SK-N-MC (cell line): ENCODE data around the gene HELZ.
"Not testable (repeated sequence)": the region's sequence is repeated elsewhere in the genome, so short reads cannot be mapped to it uniquely, and the experiment has no call there.

Experiments used
- DNase-seq: peaks from one replicate; pipeline ENCODE4 v3.0.0-alpha.2; 2011; ENCODE audit warnings: low read depth, low spot score
- H3K27ac ChIP-seq: fragments of 200-600 bp; sonication (generic); 2 replicates; pipeline ENCODE4 v1.5.1; 2016; ENCODE audit warnings: mixed run types
- H3K36me3 ChIP-seq: fragments of 200-600 bp; sonication (generic); 2 replicates; pipeline ENCODE4 v1.6.1; 2017; ENCODE audit warnings: antibody characterized with exemption, low read length, mixed read lengths; ENCODE audit not compliant: insufficient read depth
- H3K4me3 ChIP-seq: fragments of 200-600 bp; sonication (generic); 2 replicates; pipeline ENCODE4 v1.5.1; 2016
- H3K9ac ChIP-seq: fragments of 200-600 bp; sonication (generic); 2 replicates; pipeline ENCODE4 v1.8.0; 2017; ENCODE audit warnings: mixed run types, mixed read lengths; ENCODE audit not compliant: insufficient read length
- H3K9me3 ChIP-seq: fragments of 200-600 bp; sonication (generic); 2 replicates; pipeline ENCODE4 v1.6.1; 2017; ENCODE audit warnings: low read depth, mild to moderate bottlenecking, antibody characterized with exemption, low read length, moderate library complexity, mixed read lengths
- EZH2 ChIP-seq: fragments of 200-600 bp; sonication (generic); IDR thresholded peaks from one replicate; pipeline ENCODE4 v1.6.1; 2017; ENCODE audit warnings: antibody characterized with exemption
- FOXP2 ChIP-seq: optimal IDR thresholded peaks from 2 replicates; pipeline ENCODE3; 2011; ENCODE audit warnings: mild to moderate bottlenecking, moderate library complexity; ENCODE audit not compliant: insufficient read depth; ENCODE audit errors: extremely low read length, control extremely low read depth
- POLR2AphosphoS5 ChIP-seq: IDR thresholded peaks from 2 replicates; pipeline ENCODE4 v1.6.1; 2012; ENCODE audit warnings: mild to moderate bottlenecking, low read depth, low read length, borderline replicate concordance

Gene HELZ

GRCh38 chr17:67127925-67128324 is 117.1 kb downstream of the HELZ start:
- H3K9ac ChIP-seq, result no peak overlapping the region
- no peak for DNase-seq
- H3K36me3 ChIP-seq, result peaks cover 19% of the 10 kb centered on the region
- TF ChIP-seq POLR2AphosphoS5 (no peak), FOXP2 (no peak), EZH2 (no peak)
- H3K27ac ChIP-seq, result no peak overlapping the region
- no peaks in the 10 kb centered on the region for H3K9me3 ChIP-seq
- no peak overlapping the region for H3K4me3 ChIP-seq

GRCh38 chr17:67126983-67127382 is 118.0 kb downstream of the HELZ start:
- Histone ChIP-seq H3K9ac (no peak overlapping the region), H3K9me3 (no peaks in the 10 kb centered on the region), H3K4me3 (no peak overlapping the region), H3K36me3 (peaks cover 24% of the 10 kb centered on the region), H3K27ac (peak overlapping the region; percentile 55; the same call in 1 of the 2 replicates)
- no peak for TF ChIP-seq EZH2
- no peak for TF ChIP-seq POLR2AphosphoS5
- TF ChIP-seq FOXP2, result no peak
- DNase-seq, result no peak

GRCh38 chr17:67126543-67126942 is 118.5 kb downstream of the HELZ start:
- H3K9me3 ChIP-seq, H3K27ac ChIP-seq, DNase-seq, H3K4me3 ChIP-seq, H3K9ac ChIP-seq: not testable (repeated sequence)
- H3K36me3 ChIP-seq, result peaks cover 25% of the 10 kb centered on the region

GRCh38 chr17:67125924-67126323 is 119.1 kb downstream of the HELZ start:
- no peaks in the 10 kb centered on the region for H3K9me3 ChIP-seq
- H3K36me3 ChIP-seq, result peaks cover 27% of the 10 kb centered on the region
- no peak overlapping the region for H3K4me3 ChIP-seq
- no peak for DNase-seq
- no peak for TF ChIP-seq POLR2AphosphoS5
- no peak for TF ChIP-seq FOXP2
- no peak for TF ChIP-seq EZH2
- H3K9ac ChIP-seq, result no peak overlapping the region
- H3K27ac ChIP-seq, result peak overlapping the region; percentile 35; the same call in 1 of the 2 replicates

- no peak overlapping the region for H3K9ac ChIP-seq
Measured at GRCh38 chr17:67125417-67125816, 119.6 kb downstream of the HELZ start.

GRCh38 chr17:67124450-67125148 is 120.4 kb downstream of the HELZ start:
- Histone ChIP-seq H3K27ac (peak overlapping the region; percentile 39), H3K9ac (no peak overlapping the region), H3K9me3 (no peaks in the 10 kb centered on the region), H3K36me3 (peaks cover 39% of the 10 kb centered on the region), H3K4me3 (no peak overlapping the region; the same call in 1 of the 2 replicates)
- DNase-seq, result no peak
- TF ChIP-seq FOXP2 (peak; percentile 70), POLR2AphosphoS5 (no peak), EZH2 (no peak)

More at GRCh38 chr17:67125417-67125816, 119.6 kb downstream of the HELZ start:
- Histone ChIP-seq H3K36me3 (peaks cover 32% of the 10 kb centered on the region), H3K27ac (peak overlapping the region; percentile 35; the same call in 1 of the 2 replicates), H3K9me3 (no peaks in the 10 kb centered on the region), H3K4me3 (no peak overlapping the region)
- no peak for DNase-seq
- TF ChIP-seq POLR2AphosphoS5, result no peak
- TF ChIP-seq FOXP2, result no peak
- TF ChIP-seq EZH2, result no peak

- Histone ChIP-seq H3K9ac (no peak overlapping the region), H3K36me3 (peaks cover 45% of the 10 kb centered on the region), H3K9me3 (no peaks in the 10 kb centered on the region), H3K4me3 (no peak overlapping the region), H3K27ac (peak overlapping the region; percentile 39)
- TF ChIP-seq EZH2 (no peak), FOXP2 (no peak), POLR2AphosphoS5 (no peak)
- DNase-seq, result no peak
Measured at GRCh38 chr17:67123699-67124098, 121.3 kb downstream of the HELZ start.

GRCh38 chr17:67121316-67121891 is 123.6 kb downstream of the HELZ start:
- TF ChIP-seq EZH2 (no peak), FOXP2 (no peak), POLR2AphosphoS5 (no peak)

GRCh38 chr17:67119102-67119501 is 125.9 kb downstream of the HELZ start:
- Histone ChIP-seq H3K36me3 (peaks cover 63% of the 10 kb centered on the region), H3K27ac (no peak overlapping the region), H3K4me3 (no peak overlapping the region), H3K9ac (no peak overlapping the region), H3K9me3 (no peaks in the 10 kb centered on the region)
- no peak for TF ChIP-seq POLR2AphosphoS5
- DNase-seq, result no peak

More at GRCh38 chr17:67121316-67121891, 123.6 kb downstream of the HELZ start:
- DNase-seq, result no peak
- Histone ChIP-seq H3K27ac (peak overlapping the region; percentile 93), H3K36me3 (peaks cover 50% of the 10 kb centered on the region), H3K9me3 (no peaks in the 10 kb centered on the region), H3K9ac (peak overlapping the region; percentile 20), H3K4me3 (peak overlapping the region; percentile 59)
